Brain microvascular endothelial cell (primary cell): ENCODE measurements around the gene UBXN2A.

Experiments used
- DNase-seq: peaks from one replicate; pipeline ENCODE4 v3.0.0-alpha.2; 2020
- H3K27ac ChIP-seq: fragments of 250-450 bp; sonication (Bioruptor Pico); 2 replicates; pipeline ENCODE4 v1.5.1; 2020; ENCODE audit warnings: mild to moderate bottlenecking, moderate library complexity
- H3K27me3 ChIP-seq: fragments of 250-450 bp; sonication (Bioruptor Pico); replicated peaks from 2 replicates; pipeline ENCODE4 v1.5.1; 2020; ENCODE audit warnings: mild to moderate bottlenecking
- H3K36me3 ChIP-seq: fragments of 250-450 bp; sonication (Bioruptor Pico); replicated peaks from 2 replicates; pipeline ENCODE4 v1.5.1; 2020; ENCODE audit warnings: mild to moderate bottlenecking
- H3K4me3 ChIP-seq: 2 replicates; pipeline ENCODE4 v1.5.1; 2011; ENCODE audit warnings: low read depth, mild to moderate bottlenecking, control low read depth, low read length, moderate library complexity
- in situ Hi-C: cut with HindIII; loops from 2 replicates; pipeline ENCODE4 v1.10.0; 2017; ENCODE audit warnings: low sequenced_read_pairs, low pct_ligation_motif_present
- TF ChIP-seq, protein P1 (sequence below): IDR thresholded peaks from 2 replicates; pipeline ENCODE4 v1.5.1; 2011; ENCODE audit warnings: low read depth, mild to moderate bottlenecking, moderate library complexity, low read length, control low read depth, inconsistent platforms; ENCODE audit errors: missing control alignments

Gene UBXN2A

DNA sequence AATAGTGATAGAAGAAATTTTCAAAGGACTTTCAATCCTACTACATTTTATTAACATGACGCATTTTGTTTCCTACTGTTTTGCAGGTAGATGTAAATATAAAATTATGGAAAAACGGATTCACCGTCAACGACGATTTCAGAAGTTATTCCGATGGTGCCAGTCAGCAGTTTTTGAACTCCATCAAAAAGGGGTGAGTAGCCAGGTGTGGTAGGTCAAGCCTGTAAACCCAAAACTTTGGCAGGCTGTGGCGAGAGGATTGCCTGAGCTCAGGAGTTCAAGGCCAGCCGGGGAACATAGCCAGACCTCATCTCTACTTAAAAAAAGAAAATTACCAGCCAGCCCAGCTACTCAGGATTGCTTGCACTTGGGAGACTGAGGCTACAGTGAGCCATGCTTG is 36.6 kb downstream of the UBXN2A start:
- TF ChIP-seq, protein P1, sequence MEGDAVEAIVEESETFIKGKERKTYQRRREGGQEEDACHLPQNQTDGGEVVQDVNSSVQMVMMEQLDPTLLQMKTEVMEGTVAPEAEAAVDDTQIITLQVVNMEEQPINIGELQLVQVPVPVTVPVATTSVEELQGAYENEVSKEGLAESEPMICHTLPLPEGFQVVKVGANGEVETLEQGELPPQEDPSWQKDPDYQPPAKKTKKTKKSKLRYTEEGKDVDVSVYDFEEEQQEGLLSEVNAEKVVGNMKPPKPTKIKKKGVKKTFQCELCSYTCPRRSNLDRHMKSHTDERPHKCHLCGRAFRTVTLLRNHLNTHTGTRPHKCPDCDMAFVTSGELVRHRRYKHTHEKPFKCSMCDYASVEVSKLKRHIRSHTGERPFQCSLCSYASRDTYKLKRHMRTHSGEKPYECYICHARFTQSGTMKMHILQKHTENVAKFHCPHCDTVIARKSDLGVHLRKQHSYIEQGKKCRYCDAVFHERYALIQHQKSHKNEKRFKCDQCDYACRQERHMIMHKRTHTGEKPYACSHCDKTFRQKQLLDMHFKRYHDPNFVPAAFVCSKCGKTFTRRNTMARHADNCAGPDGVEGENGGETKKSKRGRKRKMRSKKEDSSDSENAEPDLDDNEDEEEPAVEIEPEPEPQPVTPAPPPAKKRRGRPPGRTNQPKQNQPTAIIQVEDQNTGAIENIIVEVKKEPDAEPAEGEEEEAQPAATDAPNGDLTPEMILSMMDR: no peak
- no peak overlapping the region for H3K4me3 ChIP-seq
- no peaks in the 10 kb centered on the region for H3K36me3 ChIP-seq
- DNase-seq: no peak
- in situ Hi-C loops: no loop called here
- no peaks in the 10 kb centered on the region for H3K27me3 ChIP-seq
- H3K27ac ChIP-seq: no peak overlapping the region

DNA sequence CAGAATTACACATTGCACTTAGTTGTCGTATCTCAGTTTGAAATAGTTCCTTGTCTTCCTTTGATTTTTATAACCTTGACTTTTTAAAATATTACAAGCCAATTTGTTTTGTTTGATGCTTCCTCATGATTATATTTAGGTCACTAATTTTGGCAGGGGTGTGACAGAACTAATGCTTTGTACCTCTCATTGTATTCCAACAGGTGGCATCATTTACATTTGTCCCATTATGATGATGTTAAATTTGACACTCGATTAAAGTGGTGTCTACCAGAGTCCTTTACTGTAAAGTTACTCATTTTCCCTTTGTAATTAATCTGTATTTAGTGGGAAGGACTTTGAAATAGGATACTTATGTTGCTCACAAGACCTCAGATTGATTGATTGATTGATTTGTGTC is 48.1 kb downstream of the UBXN2A start:
- Histone ChIP-seq H3K27ac (no peak overlapping the region), H3K36me3 (peaks cover 10% of the 10 kb centered on the region), H3K4me3 (no peak overlapping the region), H3K27me3 (no peaks in the 10 kb centered on the region)
- TF ChIP-seq, protein P1: peak; percentile 11
- no peak for DNase-seq
- in situ Hi-C loops: no loop called here

DNA sequence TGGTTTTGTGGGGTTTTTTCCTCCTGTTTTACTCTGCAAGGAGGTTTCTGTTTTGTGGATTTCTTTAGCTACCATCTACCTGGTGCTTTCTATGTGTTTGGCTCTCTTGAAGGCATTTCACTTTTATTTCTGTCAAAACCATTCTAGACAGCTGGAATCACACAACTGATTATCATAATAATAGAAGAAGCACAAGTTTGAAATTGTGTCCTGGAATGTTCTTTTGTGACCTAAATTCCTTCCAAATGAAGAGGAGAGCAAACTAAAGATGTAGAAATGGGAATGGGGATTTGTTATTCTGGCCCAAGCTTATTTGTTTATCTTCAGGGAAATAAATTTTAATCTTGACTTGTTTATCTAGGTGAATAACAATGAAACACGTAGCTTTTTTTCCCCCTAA is 52.7 kb downstream of the UBXN2A start:
- in situ Hi-C loops: no loop called here
- DNase-seq: no peak
- Histone ChIP-seq H3K27me3 (no peaks in the 10 kb centered on the region), H3K4me3 (no peak overlapping the region), H3K36me3 (peaks cover 5% of the 10 kb centered on the region), H3K27ac (no peak overlapping the region)
- TF ChIP-seq, protein P1: no peak

DNA sequence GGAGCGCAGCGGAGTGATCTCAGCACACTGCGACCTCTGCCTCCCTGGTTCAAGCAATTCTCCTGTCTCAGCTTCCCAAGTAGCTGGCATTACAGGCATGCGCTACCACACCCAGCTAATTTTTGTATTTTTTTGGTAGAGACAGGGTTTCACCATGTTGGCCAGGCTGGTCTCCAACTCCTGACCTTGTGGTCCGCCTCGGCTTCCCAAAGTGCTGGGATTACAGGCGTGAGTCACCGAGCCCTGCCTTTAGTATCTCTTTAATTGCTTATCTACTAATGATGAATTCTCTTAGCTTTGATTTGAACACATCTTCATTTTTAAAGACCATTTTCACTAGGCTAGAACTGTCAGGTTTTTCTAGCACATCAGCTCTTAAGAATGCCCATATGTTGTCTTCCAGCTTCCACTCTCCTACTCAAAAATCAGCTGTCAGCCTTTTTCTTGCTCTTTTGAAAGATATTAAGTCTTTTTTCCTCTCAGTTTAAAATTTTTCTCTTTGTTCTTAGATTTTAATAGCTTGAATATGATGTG is 53.5 kb downstream of the UBXN2A start:
- DNase-seq: no peak
- TF ChIP-seq, protein P1: no peak
- H3K27me3 ChIP-seq: no peaks in the 10 kb centered on the region
- in situ Hi-C loops: no loop called here
- H3K36me3 ChIP-seq: peaks cover 2% of the 10 kb centered on the region
- no peak overlapping the region for H3K27ac ChIP-seq
- no peak overlapping the region for H3K4me3 ChIP-seq

DNA sequence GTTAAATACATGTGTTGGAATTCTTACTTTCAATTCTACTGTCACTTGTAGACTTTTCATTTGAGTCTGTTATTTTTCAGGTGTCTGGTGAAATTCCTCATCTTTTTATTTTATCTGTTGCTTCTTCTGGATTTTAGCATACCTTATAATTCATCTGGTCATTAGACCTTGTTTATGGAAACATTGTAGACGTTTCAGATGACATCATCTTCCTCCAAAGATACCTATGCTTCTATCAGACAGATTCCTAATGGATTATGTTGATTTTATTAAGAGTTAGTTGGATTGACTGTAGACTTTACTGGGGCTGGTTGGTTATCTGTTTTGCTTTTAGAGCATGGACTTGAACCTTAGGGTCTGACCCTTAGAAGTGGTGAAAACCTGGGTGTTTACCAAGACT is 54.3 kb downstream of the UBXN2A start:
- TF ChIP-seq, protein P1: no peak
- in situ Hi-C loops: no loop called here
- Histone ChIP-seq H3K4me3 (no peak overlapping the region), H3K36me3 (no peaks in the 10 kb centered on the region), H3K27me3 (no peaks in the 10 kb centered on the region), H3K27ac (no peak overlapping the region)
- DNase-seq: no peak

DNA sequence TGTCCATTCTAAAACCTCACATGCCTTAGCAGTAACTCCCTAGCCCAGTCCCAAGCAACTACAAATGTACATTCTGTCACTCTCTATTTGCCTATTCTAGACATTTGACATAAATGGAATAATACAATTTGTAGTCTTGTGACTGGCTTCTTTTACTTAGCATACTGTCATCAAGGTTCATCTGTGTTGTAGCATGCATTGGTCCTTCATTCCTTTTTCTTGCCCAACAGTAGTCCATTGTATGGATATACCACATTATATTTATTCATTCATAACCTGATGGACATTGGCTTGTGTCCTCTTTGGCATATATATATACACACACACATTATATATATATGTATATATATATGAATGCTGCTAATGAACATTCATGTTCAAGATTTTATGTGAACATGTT is 67.4 kb downstream of the UBXN2A start:
- TF ChIP-seq, protein P1: no peak
- no peak overlapping the region for H3K4me3 ChIP-seq
- H3K27ac ChIP-seq: no peak overlapping the region
- DNase-seq: no peak
- no peaks in the 10 kb centered on the region for H3K27me3 ChIP-seq
- in situ Hi-C loops: no loop called here
- H3K36me3 ChIP-seq: no peaks in the 10 kb centered on the region
